Transverse colon (tissue), 4 donors: Measurements from ENCODE around the gene LRRC10B. TPM values are rescaled to one million over a fixed set of nuclear protein-coding genes. Genes with fewer than 3 reads are reported as not detected.

Experiments
- DNase-seq: peaks from one replicate; pipeline ENCODE4 v3.0.0-alpha.2; 2019
- H3K27ac ChIP-seq, 4 donors: fragments of 200-600 bp; sonication (generic); 2 replicates each; pipeline ENCODE4 v1.5.1; 2016 to 2018; ENCODE audit warnings: inconsistent platforms in 4 of 4
- H3K27me3 ChIP-seq: fragments of 200-600 bp; sonication (generic); 2 replicates; pipeline ENCODE4 v1.5.1; 2017; ENCODE audit warnings: inconsistent platforms
- H3K36me3 ChIP-seq, 4 donors: fragments of 200-600 bp; sonication (generic); 2 replicates each; pipeline ENCODE4 v1.5.1; 2017 to 2019; ENCODE audit warnings: inconsistent platforms in 4 of 4
- H3K4me1 ChIP-seq, 4 donors: fragments of 200-600 bp; sonication (generic); 2 replicates each; pipeline ENCODE4 v1.5.1; 2017 to 2020; ENCODE audit warnings: inconsistent platforms in 4 of 4
- H3K4me3 ChIP-seq, 4 donors: fragments of 200-600 bp; sonication (generic); 1 replicate in 1 of 4; 2 replicates in 3 of 4; pipeline versions ENCODE4 v1.5.1 to v1.6.1; 2017 to 2019; ENCODE audit warnings: inconsistent platforms in 4 of 4
- H3K9me3 ChIP-seq, 2 donors: fragments of 200-600 bp; sonication (generic); 2 replicates each; pipeline ENCODE4 v1.5.1; 2017 to 2019; ENCODE audit warnings: inconsistent platforms in 2 of 2
- CTCF ChIP-seq, 5 experiments: fragments of 200-600 bp in 3 of 5; fragments of 450-650 bp in 2 of 5; sonication (generic) in 3 of 5; IDR thresholded peaks; 1 replicate in 2 of 5; 2 replicates in 3 of 5; pipeline ENCODE4 v1.5.1; 2016 to 2017; ENCODE audit warnings: antibody characterized with exemption in 5 of 5, inconsistent platforms in 3 of 5, mild to moderate bottlenecking in 2 of 5, moderate library complexity in 1 of 5
- EP300 ChIP-seq: sonication (generic); formaldehyde crosslinking; IDR thresholded peaks from one replicate; pipeline ENCODE4 v1.6.1; 2017; ENCODE audit warnings: antibody characterized with exemption, low read depth
- POLR2A ChIP-seq: fragments of 450-650 bp; IDR thresholded peaks from one replicate; pipeline ENCODE4 v1.6.1; 2016; ENCODE audit warnings: antibody characterized with exemption, mild to moderate bottlenecking, moderate library complexity
- POLR2AphosphoS5 ChIP-seq, 3 donors: sonication (generic); formaldehyde crosslinking; IDR thresholded peaks; one replicate each; pipeline ENCODE4 v1.6.1; 2016; ENCODE audit warnings: antibody characterized with exemption in 3 of 3
- WGBS, 2 donors: methylation state at CpG; one replicate each; pipeline ENCODE4 v1.1.5; 2018; ENCODE audit warnings: low coverage in 1 of 2; 5-methylcytosine and 5-hydroxymethylcytosine counted together
- in situ Hi-C, 4 donors: fragments of 200-750 bp; cut with MboI; loops; one replicate each; pipeline versions ENCODE4 v1.15.0 to v1.15.1; 2017; ENCODE audit warnings: low sequenced_read_pairs in 3 of 4, low pct_ligation_motif_present in 1 of 4, low pct_unique_long_range_greater_than_20kb in 1 of 4
- intact Hi-C: fragments of 100-400 bp; cut with DNase I; formaldehyde crosslinking; loops from one replicate; pipeline ENCODE4 v1.15.1; 2023; ENCODE audit warnings: low total_unique reads
- total RNA-seq, 4 donors: library from RNA; depleted of rRNA; stranded (reverse); fragments of >200 nt; gene quantifications; one replicate each; pipeline ENCODE4 v1.1.0, GENCODE V29; 2016

The LRRC10B gene
- total RNA-seq, 4 donors from 2014 or later: 0.32 to 1.1 (median 0.60) TPM; not detected in 1

- Histone ChIP-seq H3K36me3 (no peaks in the 10 kb centered on the region), H3K9me3 (no peaks in the 10 kb centered on the region), H3K4me1 (no peaks in the 10 kb centered on the region), H3K27me3 (peaks cover 22% of the 10 kb centered on the region), H3K27ac (no peak overlapping the region), H3K4me3 (no peak overlapping the region)
- in situ Hi-C loops: no loop called here
- intact Hi-C loops: no loop called here
- TF ChIP-seq POLR2A (no peak), CTCF (IDR thresholded peaks at IDR 0.05) (no peak), EP300 (no peak), POLR2AphosphoS5 (IDR thresholded peaks at IDR 0.05) (no peak)
- WGBS, 2 donors: 93% methylated on average over 32 of the region's 32 CpGs; no CpG with 5 or more reads in 1 of the 2 donors
- DNase-seq: no peak
Measured at GRCh38 chr11:61545921-61546320, 37.4 kb downstream of the LRRC10B start.

- Histone ChIP-seq H3K4me1 (no peaks in the 10 kb centered on the region), H3K9me3 (no peaks in the 10 kb centered on the region), H3K27me3 (peaks cover 25% of the 10 kb centered on the region), H3K4me3 (no peak overlapping the region), H3K27ac (no peak overlapping the region), H3K36me3 (no peaks in the 10 kb centered on the region)
- no peak for TF ChIP-seq EP300
- no peak for TF ChIP-seq POLR2AphosphoS5 (IDR thresholded peaks at IDR 0.05)
- TF ChIP-seq CTCF (IDR thresholded peaks at IDR 0.05): no peak
- TF ChIP-seq POLR2A: no peak
- in situ Hi-C loops (no loop called here), intact Hi-C loops (no loop called here)
- no peak for DNase-seq
- 26 to 75% methylated on average over 7 to 19 of the region's 20 CpGs for WGBS, 2 donors
Measured at GRCh38 chr11:61546663-61547062, 38.1 kb downstream of the LRRC10B start.

- H3K9me3 ChIP-seq: no peaks in the 10 kb centered on the region
- H3K27me3 ChIP-seq: peaks cover 29% of the 10 kb centered on the region
- TF ChIP-seq CTCF (IDR thresholded peaks at IDR 0.05) (no peak), POLR2A (no peak), EP300 (no peak), POLR2AphosphoS5 (IDR thresholded peaks at IDR 0.05) (no peak)
- no peak overlapping the region for H3K27ac ChIP-seq
- intact Hi-C loops: no loop called here
- in situ Hi-C loops: no loop called here
- WGBS, 2 donors: 77 to 83% methylated on average over 8 to 19 of the region's 19 CpGs
- H3K36me3 ChIP-seq: no peaks in the 10 kb centered on the region
- no peak for DNase-seq
- no peaks in the 10 kb centered on the region for H3K4me1 ChIP-seq
- no peak overlapping the region for H3K4me3 ChIP-seq
Measured at GRCh38 chr11:61547246-61547645, 38.7 kb downstream of the LRRC10B start.

GRCh38 chr11:61549177-61549576, 40.6 kb downstream of the LRRC10B start:
- intact Hi-C loops: no loop called here
- H3K36me3 ChIP-seq: no peaks in the 10 kb centered on the region
- H3K4me1 ChIP-seq: no peaks in the 10 kb centered on the region
- peaks cover 49% of the 10 kb centered on the region for H3K27me3 ChIP-seq
- no peak overlapping the region for H3K4me3 ChIP-seq
- WGBS, 2 donors: 82 to 100% methylated on average over 2 to 8 of the region's 8 CpGs
- no peak for TF ChIP-seq POLR2AphosphoS5 (IDR thresholded peaks at IDR 0.05)
- TF ChIP-seq CTCF (IDR thresholded peaks at IDR 0.05): no peak
- no peak for TF ChIP-seq EP300
- TF ChIP-seq POLR2A: no peak
- in situ Hi-C loops: no loop called here
- no peak for DNase-seq
- no peak overlapping the region for H3K27ac ChIP-seq
- H3K9me3 ChIP-seq: no peaks in the 10 kb centered on the region
